BLaER1 (cell line): ENCODE results near the gene PHAF1.

ENCODE experiments used
- H3K27ac ChIP-seq: shearing (Covaris generic); formaldehyde crosslinking; 2 replicates; pipeline ENCODE4 v1.8.1; 2022
- H3K27me3 ChIP-seq: shearing (Covaris generic); formaldehyde crosslinking; 2 replicates; pipeline ENCODE4 v1.8.1; 2022
- H3K36me3 ChIP-seq: shearing (Covaris generic); formaldehyde crosslinking; 2 replicates; pipeline ENCODE4 v1.8.1; 2022
- H3K4me1 ChIP-seq: shearing (Covaris generic); formaldehyde crosslinking; 2 replicates; pipeline ENCODE4 v1.8.1; 2022
- H3K4me2 ChIP-seq: shearing (Covaris generic); formaldehyde crosslinking; 2 replicates; pipeline ENCODE4 v1.8.1; 2022
- H3K4me3 ChIP-seq: shearing (Covaris generic); formaldehyde crosslinking; 2 replicates; pipeline ENCODE4 v1.8.1; 2022
- H3K9ac ChIP-seq: shearing (Covaris generic); formaldehyde crosslinking; 2 replicates; pipeline ENCODE4 v1.8.1; 2022
- H3K9me3 ChIP-seq: shearing (Covaris generic); formaldehyde crosslinking; 2 replicates; pipeline ENCODE4 v1.8.1; 2022
- H4K20me1 ChIP-seq: shearing (Covaris generic); formaldehyde crosslinking; 2 replicates; pipeline ENCODE4 v1.8.1; 2022
- Cebpa-rat ChIP-seq: shearing (Covaris generic); IDR thresholded peaks from 2 replicates; pipeline ENCODE4 v1.8.1; 2022

Gene PHAF1

GRCh38 chr16:67150833-67151396, 41.2 kb downstream of the PHAF1 start, which contains the start of gene B3GNT9:
Gene B3GNT9 (minus strand): TSS chr16:67150998. CDS start chr16:67150485, 513 bp downstream.
- TF ChIP-seq Cebpa-rat: no peak
- peak within 1 kb of the TSS; percentile 48; the same call in 1 of the 2 replicates for H3K9ac ChIP-seq
- peaks cover 24% of the 10 kb centered on the region for H3K4me1 ChIP-seq
- no peak within 1 kb of the TSS for H3K27ac ChIP-seq
- peaks cover 52% of the 10 kb centered on the region for H3K36me3 ChIP-seq
- peak within 1 kb of the TSS; percentile 90 for H3K4me2 ChIP-seq
- peaks cover 6% of the 10 kb centered on the region; the same call in 1 of the 2 replicates for H3K9me3 ChIP-seq
- H3K27me3 ChIP-seq: peaks cover 48% of the 10 kb centered on the region
- H3K4me3 ChIP-seq: peak within 1 kb of the TSS; percentile 68
- H4K20me1 ChIP-seq: peaks cover 98% of the 10 kb centered on the region

- Histone ChIP-seq H3K9me3 (peaks cover 6% of the 10 kb centered on the region; the same call in 1 of the 2 replicates), H3K36me3 (peaks cover 45% of the 10 kb centered on the region), H3K4me2 (peak overlapping the region; percentile 90; the same call in 1 of the 2 replicates), H4K20me1 (peaks cover 98% of the 10 kb centered on the region), H3K27ac (no peak overlapping the region), H3K27me3 (peaks cover 49% of the 10 kb centered on the region), H3K4me3 (no peak overlapping the region), H3K4me1 (peaks cover 30% of the 10 kb centered on the region), H3K9ac (no peak overlapping the region)
- no peak for TF ChIP-seq Cebpa-rat
Observed at GRCh38 chr16:67151431-67152097, 41.8 kb downstream of the PHAF1 start.

GRCh38 chr16:67154578-67155294, 45.0 kb downstream of the PHAF1 start:
- Histone ChIP-seq H3K4me3 (no peak overlapping the region), H3K4me2 (peak overlapping the region; percentile 76), H3K9me3 (peaks cover 2% of the 10 kb centered on the region; the same call in 1 of the 2 replicates), H3K4me1 (peaks cover 57% of the 10 kb centered on the region), H3K36me3 (peaks cover 14% of the 10 kb centered on the region), H3K27me3 (peaks cover 38% of the 10 kb centered on the region), H3K9ac (no peak overlapping the region), H4K20me1 (peaks cover 96% of the 10 kb centered on the region), H3K27ac (no peak overlapping the region)
- no peak for TF ChIP-seq Cebpa-rat

- Histone ChIP-seq H3K27ac (no peak overlapping the region), H3K4me3 (no peak overlapping the region), H3K9ac (no peak overlapping the region), H4K20me1 (peaks cover 88% of the 10 kb centered on the region), H3K9me3 (no peaks in the 10 kb centered on the region), H3K4me1 (peaks cover 52% of the 10 kb centered on the region), H3K27me3 (peaks cover 30% of the 10 kb centered on the region), H3K4me2 (peak overlapping the region; percentile 76), H3K36me3 (peaks cover 7% of the 10 kb centered on the region; the same call in 1 of the 2 replicates)
- TF ChIP-seq Cebpa-rat: no peak
Observed at GRCh38 chr16:67155295-67156142, 45.8 kb downstream of the PHAF1 start.

GRCh38 chr16:67156143-67156844, 46.6 kb downstream of the PHAF1 start:
- Histone ChIP-seq H3K4me2 (peak overlapping the region; percentile 76), H3K36me3 (peaks cover 7% of the 10 kb centered on the region; the same call in 1 of the 2 replicates), H3K4me3 (no peak overlapping the region), H3K4me1 (peaks cover 47% of the 10 kb centered on the region), H3K9ac (no peak overlapping the region), H3K27ac (no peak overlapping the region), H3K9me3 (no peaks in the 10 kb centered on the region), H3K27me3 (peaks cover 27% of the 10 kb centered on the region), H4K20me1 (peaks cover 82% of the 10 kb centered on the region)
- no peak for TF ChIP-seq Cebpa-rat

GRCh38 chr16:67157106-67157748, 47.5 kb downstream of the PHAF1 start:
- Histone ChIP-seq H3K27me3 (peaks cover 27% of the 10 kb centered on the region), H4K20me1 (peaks cover 82% of the 10 kb centered on the region), H3K4me1 (peaks cover 53% of the 10 kb centered on the region), H3K36me3 (peaks cover 7% of the 10 kb centered on the region; the same call in 1 of the 2 replicates), H3K27ac (no peak overlapping the region), H3K9ac (no peak overlapping the region), H3K4me3 (no peak overlapping the region), H3K4me2 (no peak overlapping the region), H3K9me3 (no peaks in the 10 kb centered on the region)
- TF ChIP-seq Cebpa-rat: no peak

- Histone ChIP-seq H3K4me2 (peak overlapping the region; percentile 99), H3K4me3 (0 out of 2 replicates have a peak overlapping the region, but pooled peaks have one; percentile 93), H3K9me3 (no peaks in the 10 kb centered on the region), H3K9ac (0 out of 2 replicates have a peak overlapping the region, but pooled peaks have one; percentile 81), H3K4me1 (peaks cover 62% of the 10 kb centered on the region), H3K36me3 (peaks cover 7% of the 10 kb centered on the region; the same call in 1 of the 2 replicates), H4K20me1 (peaks cover 82% of the 10 kb centered on the region), H3K27me3 (peaks cover 30% of the 10 kb centered on the region), H3K27ac (no peak overlapping the region)
- TF ChIP-seq Cebpa-rat: no peak
Observed at GRCh38 chr16:67157892-67158635, 48.3 kb downstream of the PHAF1 start.
